IPS-18a (cell line): Measurements from ENCODE around the gene ATG16L2.

ENCODE experiments used
- H3K27ac ChIP-seq: one replicate; pipeline ENCODE4 v1.5.1; 2013; ENCODE audit warnings: low read length
- H3K27me3 ChIP-seq: one replicate; pipeline ENCODE4 v1.6.1; 2013; ENCODE audit warnings: mild to moderate bottlenecking, low read length; ENCODE audit not compliant: control insufficient read depth, insufficient read depth
- H3K36me3 ChIP-seq: one replicate; pipeline ENCODE4 v1.6.1; 2013; ENCODE audit warnings: low read depth, low read length; ENCODE audit not compliant: control insufficient read depth
- H3K4me1 ChIP-seq: one replicate; pipeline ENCODE4 v1.6.1; 2013; ENCODE audit warnings: low read depth, low read length; ENCODE audit not compliant: control insufficient read depth
- H3K4me3 ChIP-seq: one replicate; pipeline ENCODE4 v1.5.1; 2013; ENCODE audit warnings: low read length
- H3K9ac ChIP-seq: one replicate; pipeline ENCODE4 v1.6.1; 2013; ENCODE audit warnings: mild to moderate bottlenecking, low read length, moderate library complexity
- H3K9me3 ChIP-seq: one replicate; pipeline ENCODE4 v1.6.1; 2013; ENCODE audit warnings: low read depth, low read length; ENCODE audit not compliant: control insufficient read depth

The ATG16L2 gene

DNA sequence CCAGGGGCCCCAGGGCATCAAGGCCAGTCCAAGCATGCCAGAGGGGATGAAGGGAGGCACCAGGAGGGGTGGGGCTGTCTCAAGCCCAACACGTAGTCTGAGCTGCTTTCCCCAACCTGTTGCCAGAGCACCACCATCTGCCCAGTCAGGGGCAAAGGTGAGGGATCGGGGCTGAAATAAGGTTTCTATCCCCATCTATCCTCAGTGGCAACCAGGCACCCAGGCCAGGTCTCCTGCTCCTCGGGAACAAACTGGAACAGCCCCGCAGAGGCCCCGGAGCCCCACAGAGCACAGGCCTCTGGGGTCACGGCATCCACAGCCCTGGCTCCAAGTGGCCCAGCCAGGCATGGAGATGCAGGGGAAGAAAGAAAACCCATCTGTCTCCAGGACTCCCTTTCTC, 39.7 kb upstream of the ATG16L2 start:
- no peak overlapping the region for H3K27ac ChIP-seq
- H3K36me3 ChIP-seq, result no peaks in the 10 kb centered on the region
- H3K4me1 ChIP-seq, result no peaks in the 10 kb centered on the region
- no peak overlapping the region for H3K9ac ChIP-seq
- no peaks in the 10 kb centered on the region for H3K9me3 ChIP-seq
- H3K27me3 ChIP-seq, result no peaks in the 10 kb centered on the region
- H3K4me3 ChIP-seq, result no peak overlapping the region

DNA sequence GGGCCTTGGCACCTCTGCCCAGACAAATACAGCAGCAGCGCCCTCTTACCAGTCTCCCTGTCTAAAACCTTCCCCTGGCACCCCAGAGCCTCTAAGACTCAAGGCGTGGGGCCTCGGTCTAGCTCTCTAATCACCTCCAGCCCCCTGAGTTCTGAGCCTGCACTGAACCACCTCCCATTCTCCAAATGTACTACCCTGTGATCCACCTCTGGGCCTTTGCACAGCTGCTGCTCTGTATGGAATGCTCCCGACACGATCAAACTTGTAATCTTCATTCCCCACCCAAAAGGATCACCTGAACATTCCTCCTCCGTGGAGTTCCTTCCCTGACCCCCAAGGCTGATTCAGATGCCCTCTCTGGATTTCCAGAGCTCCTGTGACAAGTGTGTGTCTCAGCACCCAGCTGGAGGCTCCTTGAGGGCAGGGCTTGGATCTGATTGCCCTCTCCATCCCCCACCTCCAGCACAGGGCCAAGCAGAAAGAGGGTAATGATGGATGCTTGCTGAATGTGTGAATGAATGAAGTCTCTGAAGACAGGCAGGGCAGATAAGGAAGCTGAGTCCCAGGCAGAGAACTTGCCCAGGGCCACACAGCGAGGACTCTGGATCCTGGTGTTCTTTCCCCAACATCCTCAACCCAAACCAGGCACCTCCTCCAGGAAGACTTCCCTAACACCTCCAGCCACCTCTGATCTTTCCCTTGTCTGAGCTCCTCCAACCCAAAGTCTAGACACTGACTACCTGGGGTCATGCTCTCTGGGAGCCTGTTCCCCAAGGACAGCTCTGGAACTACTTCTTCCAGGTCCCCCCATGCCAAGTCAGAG, 38.7 kb upstream of the ATG16L2 start:
- Histone ChIP-seq H3K4me1 (no peaks in the 10 kb centered on the region), H3K27ac (no peak overlapping the region), H3K36me3 (no peaks in the 10 kb centered on the region), H3K9ac (no peak overlapping the region), H3K4me3 (no peak overlapping the region), H3K27me3 (peaks cover 7% of the 10 kb centered on the region), H3K9me3 (no peaks in the 10 kb centered on the region)

DNA sequence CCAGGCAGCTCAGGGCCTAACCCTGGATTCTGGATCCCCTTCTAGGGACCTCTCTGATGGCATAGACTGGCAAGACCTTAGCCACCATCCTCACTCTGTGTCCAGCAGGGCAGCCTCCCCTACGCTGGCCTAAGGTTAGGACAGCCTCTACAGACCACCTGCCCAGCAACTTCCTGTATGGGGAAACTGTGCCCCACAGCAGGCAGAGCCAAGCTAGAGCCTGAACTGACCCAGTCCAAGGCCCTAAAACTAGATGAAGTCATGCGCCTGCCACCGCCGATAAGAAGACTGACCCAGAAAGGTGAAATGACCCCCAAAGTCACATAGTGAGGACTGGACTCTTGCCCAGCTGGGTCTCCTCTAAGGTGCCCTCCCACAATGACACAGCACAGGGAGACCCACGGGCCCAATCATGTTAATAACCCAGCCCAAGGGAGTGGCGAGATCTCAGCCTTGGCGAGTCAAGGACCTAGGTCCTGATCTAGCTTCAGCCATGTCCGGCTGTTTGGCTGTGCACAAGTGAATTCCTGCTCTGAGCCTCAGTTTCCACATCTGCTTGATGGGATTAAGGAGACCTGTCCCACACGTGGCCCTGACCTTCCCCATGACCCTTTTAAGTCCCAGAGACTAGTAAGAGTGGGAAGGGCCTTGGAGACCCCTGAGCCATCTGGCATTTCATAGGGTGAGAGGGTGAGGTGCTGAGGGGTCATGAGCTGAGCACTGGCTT, 37.9 kb upstream of the ATG16L2 start:
- Histone ChIP-seq H3K27me3 (peaks cover 14% of the 10 kb centered on the region), H3K9me3 (no peaks in the 10 kb centered on the region), H3K27ac (no peak overlapping the region), H3K4me1 (no peaks in the 10 kb centered on the region), H3K9ac (no peak overlapping the region), H3K36me3 (no peaks in the 10 kb centered on the region), H3K4me3 (no peak overlapping the region)

DNA sequence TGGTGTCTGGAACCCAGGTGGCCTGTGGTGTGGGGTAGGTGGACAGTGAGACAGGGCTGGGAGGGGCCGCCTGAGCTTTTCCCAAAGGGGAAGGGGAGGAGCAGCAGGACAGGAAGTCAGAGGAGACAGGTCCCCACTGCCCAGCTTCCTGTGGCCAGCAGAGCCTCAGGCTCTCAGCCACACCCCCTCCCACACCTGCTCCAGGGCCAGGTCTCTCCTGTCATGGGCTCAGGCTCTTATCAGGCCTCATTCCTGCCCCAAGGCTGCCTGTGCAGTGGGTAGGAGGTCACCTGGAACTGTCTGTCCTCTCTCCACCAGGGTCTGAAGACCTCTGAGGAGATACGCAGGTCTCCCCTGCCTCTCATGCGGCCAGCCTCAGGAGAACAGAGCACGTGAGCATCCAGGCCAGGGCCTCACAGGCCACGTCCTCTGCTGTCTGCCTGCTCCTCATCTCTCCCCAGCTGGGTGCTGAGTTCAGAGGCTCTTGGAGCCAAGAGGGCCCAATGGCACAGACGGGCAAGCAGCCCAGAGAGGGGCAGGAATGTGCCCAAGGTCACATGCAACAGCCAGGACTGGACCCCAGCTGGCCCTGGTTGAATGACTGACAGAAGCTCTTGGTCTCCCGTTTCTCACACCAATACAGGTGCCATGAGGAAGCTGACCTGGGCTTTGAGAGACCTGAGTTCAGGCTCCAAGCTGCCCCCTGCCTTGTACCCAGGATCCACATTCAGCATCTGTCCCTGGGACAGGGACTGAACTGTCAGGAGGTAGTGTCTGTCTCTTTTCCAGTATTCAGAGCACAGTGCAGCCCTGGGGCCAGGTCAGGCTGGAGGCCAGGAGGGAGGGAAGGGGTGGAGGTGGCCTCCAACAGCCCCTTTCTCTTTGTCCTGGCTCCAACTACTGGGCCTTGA, 37.1 kb upstream of the ATG16L2 start:
- Histone ChIP-seq H3K4me1 (peaks cover 2% of the 10 kb centered on the region), H3K9me3 (no peaks in the 10 kb centered on the region), H3K27me3 (peaks cover 16% of the 10 kb centered on the region), H3K27ac (no peak overlapping the region), H3K9ac (no peak overlapping the region), H3K4me3 (no peak overlapping the region), H3K36me3 (no peaks in the 10 kb centered on the region)

DNA sequence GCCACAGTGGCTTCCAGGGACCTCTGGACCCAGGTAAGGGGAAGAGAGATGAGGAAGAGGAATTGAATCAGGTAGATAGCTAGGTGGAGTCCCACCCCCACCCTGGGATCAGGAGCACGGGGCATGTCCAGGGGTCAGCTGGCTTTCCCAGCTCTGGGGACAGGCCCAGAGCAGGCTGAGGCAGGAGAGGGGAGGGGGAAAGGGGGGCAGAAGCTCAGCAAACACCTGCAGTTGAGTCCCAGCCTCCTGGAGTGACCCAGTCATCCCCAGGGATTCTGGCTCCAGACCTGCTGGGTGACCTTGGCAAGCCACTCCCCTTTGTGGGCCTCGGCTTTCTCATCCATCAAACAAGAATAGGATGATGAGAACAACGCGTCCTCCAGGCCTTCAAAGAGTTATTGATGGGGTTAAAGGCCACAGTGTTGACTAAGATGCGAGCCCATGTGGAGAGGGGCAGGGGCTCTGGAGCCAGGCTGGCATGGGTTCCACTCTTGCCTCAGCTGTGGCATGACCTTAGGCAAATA, 36.4 kb upstream of the ATG16L2 start:
- no peak overlapping the region for H3K27ac ChIP-seq
- no peak overlapping the region for H3K9ac ChIP-seq
- H3K4me3 ChIP-seq, result no peak overlapping the region
- peaks cover 6% of the 10 kb centered on the region for H3K4me1 ChIP-seq
- H3K27me3 ChIP-seq, result peaks cover 20% of the 10 kb centered on the region
- no peaks in the 10 kb centered on the region for H3K9me3 ChIP-seq
- no peaks in the 10 kb centered on the region for H3K36me3 ChIP-seq

DNA sequence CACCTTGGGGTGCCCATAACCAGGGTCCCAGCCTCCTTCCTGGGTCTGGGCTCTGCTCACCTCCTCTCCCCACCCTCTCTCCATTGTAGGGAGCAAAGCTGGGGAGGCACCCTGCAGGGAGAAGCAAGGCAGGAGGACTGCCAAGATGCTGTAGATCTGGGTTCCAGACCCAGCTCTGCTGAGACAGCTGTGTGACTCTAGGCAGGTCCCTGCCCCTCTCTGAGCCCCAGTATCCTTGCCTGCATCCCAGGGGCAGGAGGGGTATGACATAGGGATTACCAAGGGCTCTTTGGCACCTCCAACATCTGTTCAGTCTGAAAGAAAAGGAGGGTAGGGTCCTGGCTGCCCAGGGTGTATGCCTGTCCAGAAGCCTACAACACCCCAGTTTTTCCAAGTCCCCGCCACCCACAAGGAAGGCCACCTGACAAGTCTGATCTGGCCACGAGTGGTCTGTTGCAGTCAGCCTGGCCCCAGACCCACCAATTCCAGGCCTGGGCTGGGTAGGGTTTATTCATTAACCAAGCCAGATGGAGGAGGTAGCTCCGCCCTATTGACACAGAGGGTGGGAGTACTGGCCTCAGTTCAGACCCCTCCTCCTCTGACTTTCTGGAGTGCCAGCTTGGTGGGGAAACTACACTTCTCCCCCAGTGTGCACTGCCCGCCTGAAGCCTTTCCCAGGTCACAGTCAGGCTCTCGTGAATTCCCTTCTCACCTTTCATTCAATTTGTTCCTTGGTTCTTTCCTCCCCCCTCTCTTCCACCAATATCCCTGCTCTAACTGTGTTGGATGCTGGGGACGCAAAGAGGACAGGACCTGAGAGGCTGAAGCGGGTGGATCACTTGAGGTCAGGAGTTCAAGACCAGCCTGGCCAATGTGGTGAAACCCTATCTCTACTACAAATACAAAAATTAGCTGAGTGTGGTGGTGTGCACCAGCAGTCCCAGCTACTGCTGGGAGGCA, 35.4 kb upstream of the ATG16L2 start:
- H3K36me3 ChIP-seq, result no peaks in the 10 kb centered on the region
- H3K9me3 ChIP-seq, result no peaks in the 10 kb centered on the region
- H3K4me1 ChIP-seq, result peaks cover 6% of the 10 kb centered on the region
- peaks cover 20% of the 10 kb centered on the region for H3K27me3 ChIP-seq
- H3K9ac ChIP-seq, result no peak overlapping the region
- no peak overlapping the region for H3K27ac ChIP-seq
- H3K4me3 ChIP-seq, result no peak overlapping the region

DNA sequence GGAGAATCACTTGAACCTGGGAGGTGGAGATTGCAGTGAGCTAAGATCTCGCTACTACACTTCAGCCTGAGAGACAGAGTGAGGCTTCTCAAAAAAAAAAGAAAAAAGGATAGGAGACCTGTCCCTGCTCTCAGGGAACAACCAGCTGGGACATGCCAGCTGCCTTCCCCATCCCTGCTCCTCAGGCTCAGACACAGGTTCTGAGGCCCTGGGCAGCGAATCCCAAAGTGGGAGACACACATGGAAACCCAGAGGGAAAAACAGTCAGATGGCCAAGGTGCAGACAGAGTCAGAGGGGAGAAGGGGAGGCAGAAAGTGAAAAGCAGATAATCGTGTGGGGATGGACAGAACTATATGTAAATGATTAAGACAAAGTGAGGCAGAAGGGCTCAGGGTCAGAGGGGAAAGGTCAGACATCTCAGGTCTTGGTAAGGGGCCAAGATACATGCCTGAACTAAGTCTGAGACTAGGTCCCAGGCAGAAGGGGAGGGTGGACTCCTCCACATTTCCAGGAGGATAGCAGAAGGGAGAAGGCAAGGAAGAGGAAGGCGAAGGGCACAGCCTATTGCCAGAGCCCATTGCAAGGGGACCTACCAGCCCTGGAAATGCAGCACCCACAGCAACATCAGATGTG, 34.6 kb upstream of the ATG16L2 start:
- Histone ChIP-seq H3K4me3 (no peak overlapping the region), H3K36me3 (no peaks in the 10 kb centered on the region), H3K27me3 (peaks cover 20% of the 10 kb centered on the region), H3K27ac (no peak overlapping the region), H3K9ac (no peak overlapping the region), H3K9me3 (no peaks in the 10 kb centered on the region), H3K4me1 (peaks cover 6% of the 10 kb centered on the region)

DNA sequence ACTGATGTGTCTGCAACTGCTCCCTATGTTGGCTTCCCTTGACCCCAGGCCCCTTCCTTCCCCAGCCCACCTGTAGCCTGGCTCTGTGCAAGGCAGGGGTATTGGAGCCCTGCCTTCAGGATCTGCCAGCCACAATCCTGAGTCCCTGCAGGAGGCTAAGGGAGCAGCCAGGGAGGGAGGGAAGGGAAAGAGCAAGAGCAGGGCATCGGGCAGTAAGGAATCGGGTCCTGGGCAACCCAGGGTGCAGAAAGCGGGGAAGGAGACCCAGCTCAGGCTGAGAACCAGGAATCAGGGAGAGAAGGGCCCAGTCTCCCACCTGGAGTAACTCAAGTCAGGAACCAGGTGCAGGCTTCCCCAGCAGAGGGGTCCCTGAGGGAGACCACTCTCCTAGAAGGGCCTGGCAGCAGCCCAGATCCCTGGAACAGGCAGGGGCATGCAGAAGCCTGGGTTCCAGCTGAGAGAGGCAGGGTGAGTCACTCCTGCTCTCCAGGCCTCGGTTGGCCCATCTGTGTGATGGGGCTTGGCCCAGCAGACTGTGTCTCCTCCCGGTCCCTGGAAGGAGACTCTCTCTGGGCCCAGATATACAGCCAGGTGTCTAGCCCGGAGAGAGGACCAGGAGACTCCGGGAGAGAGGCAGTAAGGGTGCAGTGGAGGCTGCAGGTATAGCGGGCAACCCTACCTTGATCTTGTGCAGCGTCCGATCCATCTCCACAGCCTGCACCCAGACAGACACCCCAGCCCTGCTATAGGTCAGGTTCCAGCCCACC, 33.7 kb upstream of the ATG16L2 start:
- no peak overlapping the region for H3K27ac ChIP-seq
- peaks cover 20% of the 10 kb centered on the region for H3K27me3 ChIP-seq
- H3K9me3 ChIP-seq, result no peaks in the 10 kb centered on the region
- H3K4me1 ChIP-seq, result peaks cover 6% of the 10 kb centered on the region
- H3K36me3 ChIP-seq, result no peaks in the 10 kb centered on the region
- H3K9ac ChIP-seq, result no peak overlapping the region
- H3K4me3 ChIP-seq, result peak overlapping the region; percentile 58

DNA sequence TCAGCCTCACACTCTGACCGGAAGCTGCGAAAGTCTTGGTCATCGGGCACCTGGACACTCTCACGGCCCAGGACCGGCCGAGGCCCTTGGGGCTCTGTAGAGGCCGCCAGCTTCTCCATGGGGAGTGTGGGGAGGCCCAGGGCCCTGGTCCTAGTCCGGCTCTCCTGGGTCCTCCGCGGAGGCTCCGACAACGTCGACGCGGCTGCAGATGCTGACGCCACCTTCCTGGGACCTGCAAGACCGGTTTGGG, 33.2 kb upstream of the ATG16L2 start:
- Histone ChIP-seq H3K4me1 (peaks cover 6% of the 10 kb centered on the region), H3K9ac (no peak overlapping the region)

More for the DNA sequence above, 33.2 kb upstream of the ATG16L2 start:
- Histone ChIP-seq H3K36me3 (no peaks in the 10 kb centered on the region), H3K27ac (no peak overlapping the region), H3K9me3 (no peaks in the 10 kb centered on the region), H3K4me3 (peak overlapping the region; percentile 58), H3K27me3 (peaks cover 20% of the 10 kb centered on the region)
